H1 (cell line): Measurements from ENCODE around the gene SLC25A26. TPM values are rescaled to one million over a fixed set of nuclear protein-coding genes. Genes with fewer than 3 reads are reported as not detected.

Experiments
- CTCF ChIA-PET: fragments of 300-600 bp; sonication (Branson Sonifier 250); formaldehyde crosslinking; loops from one replicate; lab custom pipeline; 2021; ENCODE audit not compliant: partially characterized antibody; lab: Charles Lee
- POLR2A ChIA-PET: fragments of 300-600 bp; sonication (Branson Sonifier 250); formaldehyde crosslinking; loops from one replicate; lab custom pipeline; 2021; ENCODE audit warnings: inconsistent platforms; ENCODE audit not compliant: partially characterized antibody; lab: Charles Lee
- DNase-seq, 2 experiments: peaks; one replicate each; pipeline versions ENCODE4 v3.0.0 to v3.0.0-alpha.2; 2010 to 2022; ENCODE audit warnings: low spot score in 2 of 2, low read depth in 1 of 2, mixed read lengths in 1 of 2
- FAIRE-seq: peaks from 2 replicates; lab custom pipeline; 2011; peaks lifted over from hg19 to GRCh38; lab: Jason Lieb, UNC
- H2AFZ ChIP-seq: 2 replicates; pipeline ENCODE4 v1.8.1; 2012; ENCODE audit warnings: low read length, inconsistent platforms
- H2AK5ac ChIP-seq: 2 replicates; pipeline ENCODE4 v1.6.1; 2013; ENCODE audit warnings: low read depth, low read length
- H2BK120ac ChIP-seq: replicated peaks from 2 replicates; pipeline ENCODE3; 2013; ENCODE audit warnings: low read depth, low read length, inconsistent platforms
- H2BK12ac ChIP-seq: 2 replicates; pipeline ENCODE4 v1.6.1; 2013; ENCODE audit warnings: low read depth, low read length
- H2BK15ac ChIP-seq: 2 replicates; pipeline ENCODE4 v1.6.1; 2013; ENCODE audit warnings: low read length
- H2BK20ac ChIP-seq: 2 replicates; pipeline ENCODE4 v1.6.1; 2013; ENCODE audit warnings: low read length
- H2BK5ac ChIP-seq: 2 replicates; pipeline ENCODE4 v1.6.1; 2013; ENCODE audit warnings: low read depth, low read length
- H3K14ac ChIP-seq: 2 replicates; pipeline ENCODE4 v1.6.1; 2013; ENCODE audit warnings: inconsistent platforms; ENCODE audit not compliant: insufficient read length
- H3K18ac ChIP-seq: 2 replicates; pipeline ENCODE4 v1.6.1; 2013; ENCODE audit warnings: low read length; ENCODE audit errors: extremely low read depth
- H3K23ac ChIP-seq: 2 replicates; pipeline ENCODE4 v1.6.1; 2013; ENCODE audit warnings: inconsistent platforms; ENCODE audit not compliant: insufficient read length
- H3K23me2 ChIP-seq: 2 replicates; pipeline ENCODE4 v1.6.1; 2013; ENCODE audit warnings: low read depth, low read length
- H3K27ac ChIP-seq: 2 replicates; pipeline ENCODE4 v1.6.1; 2011; ENCODE audit warnings: low read depth, low read length, inconsistent platforms
- H3K27me3 ChIP-seq, 4 experiments: replicated peaks in 1 of 4; 1 replicate in 1 of 4; 2 replicates in 3 of 4; pipeline versions ENCODE4 v1.6.1 to v1.8.1; 2011 to 2013; ENCODE audit warnings: low read length in 3 of 4, mild to moderate bottlenecking in 3 of 4, inconsistent platforms in 2 of 4, mixed read lengths in 2 of 4, moderate library complexity in 1 of 4; ENCODE audit not compliant: control insufficient read depth in 3 of 4, insufficient read depth in 3 of 4; ENCODE audit errors: extremely low read depth in 1 of 4
- H3K36me3 ChIP-seq, 4 experiments: 2 replicates each; pipeline versions ENCODE4 v1.6.1 to v1.8.1; 2011 to 2013; ENCODE audit warnings: mild to moderate bottlenecking in 4 of 4, low read length in 3 of 4, moderate library complexity in 2 of 4, control low read depth in 1 of 4, inconsistent platforms in 1 of 4; ENCODE audit not compliant: insufficient read depth in 4 of 4, control insufficient read depth in 2 of 4
- H3K4ac ChIP-seq: replicated peaks from 2 replicates; pipeline ENCODE3; 2013; ENCODE audit warnings: low read length, low read depth, mixed read lengths, inconsistent platforms; ENCODE audit not compliant: insufficient read length
- H3K4me1 ChIP-seq, 4 experiments: replicated peaks in 1 of 4; 1 replicate in 1 of 4; 2 replicates in 3 of 4; pipeline versions ENCODE4 v1.6.1 to v1.8.1; 2011 to 2013; ENCODE audit warnings: low read length in 3 of 4, inconsistent platforms in 2 of 4, mixed read lengths in 1 of 4; ENCODE audit not compliant: insufficient read depth in 4 of 4, control insufficient read depth in 3 of 4
- H3K4me2 ChIP-seq, 2 experiments: 2 replicates each; pipeline versions ENCODE4 v1.6.1 to v1.8.1; 2011 to 2013; ENCODE audit warnings: low read depth in 2 of 2, low read length in 2 of 2, control low read depth in 1 of 2, inconsistent platforms in 1 of 2, mild to moderate bottlenecking in 1 of 2; ENCODE audit not compliant: insufficient read depth in 1 of 2
- H3K4me3 ChIP-seq, 4 experiments: fragments of 200-600, 300-600 bp in 1 of 4; sonication (generic), shearing (Covaris generic), sonication (Bioruptor Twin) in 1 of 4; 2 replicates each; pipeline versions ENCODE4 v1.5.1 to v1.8.1; 2011 to 2016; ENCODE audit warnings: low read length in 4 of 4, low read depth in 3 of 4, control low read depth in 2 of 4, inconsistent platforms in 2 of 4, mild to moderate bottlenecking in 2 of 4, mixed read lengths in 1 of 4, moderate library complexity in 1 of 4; ENCODE audit not compliant: insufficient read depth in 2 of 4; ENCODE audit errors: extremely low read depth in 1 of 4
- H3K56ac ChIP-seq: replicated peaks from 2 replicates; pipeline ENCODE3; 2013; ENCODE audit warnings: low read depth, mild to moderate bottlenecking, mixed read lengths, low read length, inconsistent platforms; ENCODE audit not compliant: insufficient read length
- H3K79me1 ChIP-seq: 2 replicates; pipeline ENCODE4 v1.6.1; 2013; ENCODE audit warnings: low read depth, low read length, control low read depth
- H3K79me2 ChIP-seq, 2 experiments: 2 replicates each; pipeline versions ENCODE4 v1.6.1 to v1.8.1; 2012 to 2013; ENCODE audit warnings: low read length in 2 of 2, mild to moderate bottlenecking in 2 of 2, inconsistent platforms in 1 of 2; ENCODE audit not compliant: insufficient read depth in 2 of 2, control insufficient read depth in 1 of 2
- H3K9ac ChIP-seq, 4 experiments: replicated peaks in 1 of 4; 1 replicate in 1 of 4; 2 replicates in 3 of 4; pipeline versions ENCODE4 v1.6.1 to v1.8.1; 2011 to 2013; ENCODE audit warnings: low read depth in 3 of 4, low read length in 3 of 4, control low read depth in 2 of 4, mild to moderate bottlenecking in 2 of 4, moderate library complexity in 2 of 4, inconsistent platforms in 1 of 4; ENCODE audit errors: extremely low read depth in 1 of 4
- H3K9me3 ChIP-seq, 2 experiments: 2 replicates each; pipeline versions ENCODE4 v1.6.1 to v1.8.1; 2012 to 2013; ENCODE audit warnings: mild to moderate bottlenecking in 2 of 2, moderate library complexity in 2 of 2, control low read depth in 1 of 2, inconsistent platforms in 1 of 2, low read depth in 1 of 2, low read length in 1 of 2, mixed read lengths in 1 of 2; ENCODE audit not compliant: insufficient read depth in 2 of 2
- H4K20me1 ChIP-seq, 2 experiments: replicated peaks in 1 of 2; 2 replicates each; pipeline versions ENCODE3 to v1.8.1; 2011 to 2013; ENCODE audit warnings: inconsistent platforms in 2 of 2, low read length in 2 of 2, mild to moderate bottlenecking in 1 of 2; ENCODE audit not compliant: insufficient read depth in 2 of 2, control insufficient read depth in 1 of 2
- H4K5ac ChIP-seq: 2 replicates; pipeline ENCODE4 v1.6.1; 2013; ENCODE audit warnings: low read length, low read depth, mixed read lengths, inconsistent platforms; ENCODE audit not compliant: insufficient read length
- H4K8ac ChIP-seq: 2 replicates; pipeline ENCODE4 v1.8.0; 2013; ENCODE audit warnings: mild to moderate bottlenecking, moderate library complexity, low read length, inconsistent platforms; ENCODE audit not compliant: insufficient read depth; ENCODE audit errors: extremely low read depth
- H4K91ac ChIP-seq: replicated peaks from 2 replicates; pipeline ENCODE3; 2013; ENCODE audit warnings: low read length, mixed read lengths, inconsistent platforms; ENCODE audit not compliant: insufficient read length
- FOSL1 ChIP-seq: IDR thresholded peaks from 2 replicates; pipeline ENCODE4 v1.6.1; 2011; ENCODE audit warnings: mild to moderate bottlenecking, low read depth, low read length, moderate library complexity; ENCODE audit not compliant: insufficient read depth
- MAFK ChIP-seq: IDR thresholded peaks from 2 replicates; pipeline ENCODE4 v1.6.1; 2012; ENCODE audit warnings: low read depth, mild to moderate bottlenecking, improper control_type of control experiment, low read length
- TBP ChIP-seq: IDR thresholded peaks from 2 replicates; pipeline ENCODE4 v1.6.1; 2011; ENCODE audit warnings: low read depth, low read length, improper control_type of control experiment
- TCF12 ChIP-seq: IDR thresholded peaks from 2 replicates; pipeline ENCODE4 v1.6.1; 2011; ENCODE audit warnings: low read depth, mild to moderate bottlenecking, low read length
- ZNF274 ChIP-seq: IDR thresholded peaks from 2 replicates; pipeline ENCODE4 v1.7.0; 2012; ENCODE audit warnings: low read length, borderline replicate concordance; ENCODE audit errors: extremely low read depth
- WGBS, 2 experiments: shearing (Covaris generic) in 1 of 2; methylation state at CpG; one replicate each; pipeline versions ENCODE4 v1.1.6 to v1.1.7; 2013 to 2015; ENCODE audit warnings: low lambda C conversion rate in 2 of 2, mixed read lengths in 2 of 2, inconsistent platforms in 1 of 2, low coverage in 1 of 2, missing lambda C conversion rate in 1 of 2; ENCODE audit not compliant: insufficient replicate concordance in 2 of 2, insufficient coverage in 1 of 2, insufficient read length in 1 of 2; ENCODE audit errors: extremely low coverage in 1 of 2, missing lambda C conversion rate in 1 of 2; 5-methylcytosine and 5-hydroxymethylcytosine counted together
- polyA plus RNA-seq, 7 experiments: library from polyadenylated mRNA; depleted of rRNA in 3 of 7; stranded (reverse) in 5 of 7; unstranded in 2 of 7; fragments of >200 nt in 5 of 7; fragments of 200-250 nt in 2 of 7; gene quantifications; 1 replicate in 5 of 7; 2 replicates in 1 of 7; 4 replicates in 1 of 7; pipeline versions ENCODE4 v1.2.1 to v1.2.3, GENCODE V29; 2011 to 2013; ENCODE audit warnings: missing spikeins in 2 of 7, mixed read lengths in 2 of 7
- total RNA-seq: library from RNA; stranded (reverse); fragmentation: NEBNext Ultra II Directional; extraction: Animal tissue kit (Norgen Biotek cat#: 25700); gene quantifications from 2 replicates; pipeline ENCODE4 v1.2.1, GENCODE V29; 2021

SLC25A26 gene
- total and polyA plus RNA-seq, 2 of the 8 experiments (the other 6 are each of a cell fraction or from before 2014, with no cell fraction given): 30.0 to 37.0 TPM

DNA sequence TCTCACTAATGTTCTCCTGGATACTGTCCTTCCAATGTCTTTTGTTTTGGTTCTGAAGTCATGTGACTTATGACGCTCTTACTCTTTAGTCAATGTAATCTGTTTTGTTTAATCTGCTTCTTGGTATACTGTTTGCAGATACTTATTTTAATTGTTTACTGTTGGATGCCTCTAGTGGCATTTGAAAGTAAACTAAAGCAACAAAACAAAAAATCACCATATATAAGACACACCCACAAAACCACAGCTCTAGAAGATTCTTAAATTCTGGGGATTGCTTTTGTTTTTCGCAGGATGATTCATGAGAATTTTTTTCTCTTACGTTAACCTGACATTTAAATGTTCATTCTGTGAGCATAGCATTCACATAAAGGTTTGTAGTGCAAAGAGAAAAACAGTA is 16.8 kb downstream of the SLC25A26 start:
- Histone ChIP-seq H4K8ac (no peak overlapping the region), H3K23me2 (no peaks in the 10 kb centered on the region), H2BK5ac (no peak overlapping the region), H3K56ac (no peak overlapping the region)
- CTCF ChIA-PET: interaction anchor here (0.7 to 1.2 kb wide), 5 partner anchors 14 to 1892 kb away, joined by 3 read pairs; no protein-coding TSS in a partner anchor
- POLR2A ChIA-PET: no interaction called here
- no peak for TF ChIP-seq ZNF274
- TF ChIP-seq FOSL1: no peak
- TF ChIP-seq TCF12: no peak
- TF ChIP-seq TBP: no peak
- no peak for TF ChIP-seq MAFK
- TF ChIP-seq, all 59 proteins: peak for 0
- Histone ChIP-seq H3K9ac (no peak overlapping the region; a peak in 1 of 7 replicates), H3K79me1 (no peaks in the 10 kb centered on the region), H3K27me3 (no peaks in the 10 kb centered on the region), H4K91ac (no peak overlapping the region), H3K36me3 (peaks cover 0 to 8% (median 0%) of the 10 kb centered on the region in 4 experiments; a peak in 2 of 8 replicates), H2AK5ac (no peak overlapping the region), H2BK120ac (no peak overlapping the region), H2BK12ac (no peak overlapping the region), H3K27ac (no peak overlapping the region), H4K5ac (no peak overlapping the region), H3K18ac (no peak overlapping the region), H3K14ac (no peak overlapping the region), H3K23ac (no peak overlapping the region), H2AFZ (no peak overlapping the region), H3K79me2 (0 out of 4 replicates have a peak, but pooled peaks cover 0 to under 1% of the 10 kb centered on the region in 2 experiments), H3K4me2 (no peak overlapping the region), H3K4me3 (no peak overlapping the region), H3K9me3 (no peaks in the 10 kb centered on the region), H3K4ac (no peak overlapping the region), H3K4me1 (peaks cover 0 to 5% (median 2%) of the 10 kb centered on the region in 4 experiments; a peak in 3 of 7 replicates), H2BK15ac (no peak overlapping the region), H2BK20ac (no peak overlapping the region), H4K20me1 (no peaks in the 10 kb centered on the region)
- FAIRE-seq (no peak), DNase-seq (no peak)
- 88% methylated on average over 3 of the region's 3 CpGs; no CpG with 5 or more reads in 1 of the 2 experiments for WGBS, 2 experiments
